ENCODE measurements around the gene GBE1. TPM values are rescaled to one million over a fixed set of nuclear protein-coding genes. Genes with fewer than 3 reads are reported as not detected.
A peak's percentile ranks its signal among the peaks of the same experiment; 100 is the strongest.

The GBE1 gene
- total RNA-seq (2011; cell fraction: chromatin; rRNA removed; ENCODE audit: low replicate concordance): 23.8 and 50.0 TPM in 2 replicates
- 12.1 and 12.3 TPM in 2 replicates for total RNA-seq (2011; cell fraction: nucleolus; rRNA removed)
- 17.7 and 23.6 TPM in 2 replicates for total RNA-seq (2011; cell fraction: nucleoplasm; rRNA removed)
- total RNA-seq (2014; rRNA removed) (8.1 and 9.4 TPM in 2 replicates), total RNA-seq (2014; rRNA removed; fragmentation: Illumina TruSeq; extraction: Trizol) (18.2 and 21.6 TPM in 2 replicates), total RNA-seq (2015; rRNA removed; fragmentation: Illumina TruSeq; extraction: Trizol) (20.0 and 23.4 TPM in 2 replicates), total RNA-seq (2021) (13.8 TPM in 2 replicates), polyA plus RNA-seq (2011; rRNA removed) (15.6 and 25.6 TPM in 2 replicates), polyA plus RNA-seq (2014; fragmentation: Illumina TruSeq; extraction: Trizol) (12.2 and 13.1 TPM in 2 replicates), polyA plus RNA-seq (2014; fragmentation: Nextera tagmentation; extraction: Ambion mirVana) (1 to 10 TPM; 7.9 to 9.2 TPM), polyA plus RNA-seq (2014; rRNA removed) (9.5 and 9.9 TPM in 2 replicates), polyA minus RNA-seq (2011; rRNA and poly(A)+ RNA removed) (45.0 and 45.3 TPM in 2 replicates), Bru-seq, nascent RNA (percentile 56 among the genes with signal in this experiment), BruChase-seq, experiment 1, labeled RNA remaining after a 2-hour chase (percentile 64 among the genes with signal in this experiment), BruChase-seq, experiment 2, labeled RNA remaining after a 6-hour chase (percentile 59 among the genes with signal in this experiment)
- 5.0 and 10.7 TPM in 2 replicates for polyA plus RNA-seq (2011; cell fraction: cytosol; rRNA removed)
- 6.8 and 8.0 TPM in 2 replicates for polyA plus RNA-seq (2011; cell fraction: nucleus; rRNA removed)
- polyA plus RNA-seq (2012): 12.7 and 21.1 TPM in 2 replicates
- polyA minus RNA-seq (2011; cell fraction: cytosol; rRNA and poly(A)+ RNA removed): 10.6 and 12.1 TPM in 2 replicates
- polyA minus RNA-seq (2011; cell fraction: nucleus; rRNA and poly(A)+ RNA removed): 36.9 and 43.8 TPM in 2 replicates
- long read RNA-seq, experiment 1, transcript GBE1-201 (16 exons, 3,461 nt): major isoform, 94 of 114 reads
- long read RNA-seq, experiment 1, partial matches to known transcripts: 8 of 114 reads
- long read RNA-seq, experiment 1, other reads (novel, unspliced or antisense): 12 of 114 reads
- long read RNA-seq, experiment 2, partial matches to known transcripts: 0 of 9 reads
- long read RNA-seq, experiment 2, other reads (novel, unspliced or antisense): 7 of 9 reads
- long read RNA-seq, experiment 3, transcript GBE1-201 (16 exons, 3,461 nt): major isoform, 12 of 20 reads
- long read RNA-seq, experiment 3, partial matches to known transcripts: 6 of 20 reads
- long read RNA-seq, experiment 3, other reads (novel, unspliced or antisense): 2 of 20 reads

- BruUV-seq (replicated peaks): TSS peak; percentile 83
- under 1% methylated on average over 50 of the region's 88 CpGs for WGBS (ENCODE audit: insufficient coverage, low coverage, missing lambda C conversion rate)
- TF ChIP-seq ZNF184 (CRISPR knock-in tag; IDR thresholded peaks at IDR 0.05): no peak
- TF ChIP-seq ZFP91 (CRISPR knock-in tag; IDR thresholded peaks at IDR 0.05): no peak
- no peak for TF ChIP-seq GATA2 (CRISPR knock-in tag; IDR thresholded peaks at IDR 0.05)
- no peak for TF ChIP-seq ILF3 (IDR thresholded peaks at IDR 0.05; ENCODE audit: borderline replicate concordance)
- TF ChIP-seq SPI1 (IDR thresholded peaks at IDR 0.05; ENCODE audit: borderline replicate concordance, low read depth, low read length): 0 out of 2 replicates have a peak, but pooled peaks have one; percentile 31
- no peak; the same call in 1 of the 2 replicates for TF ChIP-seq CHAMP1 (IDR thresholded peaks at IDR 0.05)
- TF ChIP-seq ZBTB33 (CRISPR knock-in tag; IDR thresholded peaks at IDR 0.05): no peak
These were observed at the start of gene GBE1 for GRCh38 chr3:81760924-81761903. Gene GBE1, minus strand, starts transcription at chr3:81761645. Its CDS starts 128 bp downstream, at chr3:81761517.

More at GRCh38 chr3:81760924-81761903, at the start of gene GBE1:
- Histone ChIP-seq H3K27ac (ENCODE audit: extremely low read depth, low read depth, low read length) (peak within 1 kb of the TSS; percentile 99), H3K4me2 (ENCODE audit: insufficient read depth, low read length) (peak within 1 kb of the TSS; percentile 88), H3K79me2 (ENCODE audit: control insufficient read depth, insufficient read depth, low read length) (peaks cover 23% of the 10 kb centered on the region), H3K9me3 (replicated peaks; ENCODE audit: control insufficient read depth, insufficient read depth, low read depth, low read length) (no peaks in the 10 kb centered on the region), H3K27me3 (ENCODE audit: control insufficient read depth in 2 of 2, insufficient read depth in 2 of 2, low read length in 2 of 2) (no peaks in the 10 kb centered on the region), H4K20me1 (replicated peaks; ENCODE audit: control insufficient read depth, insufficient read depth, low read length) (no peaks in the 10 kb centered on the region), H3K4me3 (peak within 1 kb of the TSS; percentile 72), H3K9me1 (ENCODE audit: control insufficient read depth, insufficient read depth, low read length) (no peaks in the 10 kb centered on the region), H2AFZ (ENCODE audit: low read depth, low read length) (peak within 1 kb of the TSS; percentile 95), H3K9ac (ENCODE audit: insufficient read depth in 1 of 2, low read depth in 2 of 2, low read length in 2 of 2) (peak within 1 kb of the TSS; percentile 93 to 98), H3K36me3 (ENCODE audit: control insufficient read depth, insufficient read depth, low read length) (peaks cover 15% of the 10 kb centered on the region; the same call in 2 of the 3 replicates), H3K4me1 (replicated peaks in 1 of 2; ENCODE audit: control insufficient read depth in 2 of 2, insufficient read depth in 2 of 2, low read length in 2 of 2) (peaks cover 3 to 12% of the 10 kb centered on the region in 2 experiments; a peak in 3 of 5 replicates)
- ATAC-seq: peak; percentile 96
- ChIA-PET CTCF (ENCODE audit: low intra/inter-chr PET ratio) (no interaction called here), POLR2A (interaction anchor here (0.7 to 2.5 kb wide), 11 partner anchors 8 to 65 kb away, joined by 3 to 8 read pairs (median 5); no protein-coding TSS in a partner anchor)
- intact Hi-C loops (cut with micrococcal nuclease) (loop anchor here (5.0 kb wide), 1 partner anchor 49 kb away; no protein-coding TSS in a partner anchor), in situ Hi-C loops (cut with MboI) (no loop called here)
- peak; percentile 73 for FAIRE-seq
- DNase-seq (ENCODE audit: extremely low read depth in 1 of 4, low spot score in 3 of 4): peak; percentile 81 to 85 (median 84)
